GM19468 (cell line): ENCODE results near the gene ACOT8.
"Not testable (repeated sequence)": the region's sequence is repeated elsewhere in the genome, so short reads cannot be mapped to it uniquely, and the experiment has no call there.

ENCODE experiments used
- ATAC-seq: cut with Tn5 transposase; IDR thresholded peaks from one replicate; pipeline ENCODE4 v1.9.1; 2021; ENCODE audit warnings: mild to moderate bottlenecking, moderate library complexity, moderate number of reproducible peaks; ENCODE audit not compliant: unreplicated experiment; ENCODE audit errors: extremely low read depth

ACOT8 gene

DNA sequence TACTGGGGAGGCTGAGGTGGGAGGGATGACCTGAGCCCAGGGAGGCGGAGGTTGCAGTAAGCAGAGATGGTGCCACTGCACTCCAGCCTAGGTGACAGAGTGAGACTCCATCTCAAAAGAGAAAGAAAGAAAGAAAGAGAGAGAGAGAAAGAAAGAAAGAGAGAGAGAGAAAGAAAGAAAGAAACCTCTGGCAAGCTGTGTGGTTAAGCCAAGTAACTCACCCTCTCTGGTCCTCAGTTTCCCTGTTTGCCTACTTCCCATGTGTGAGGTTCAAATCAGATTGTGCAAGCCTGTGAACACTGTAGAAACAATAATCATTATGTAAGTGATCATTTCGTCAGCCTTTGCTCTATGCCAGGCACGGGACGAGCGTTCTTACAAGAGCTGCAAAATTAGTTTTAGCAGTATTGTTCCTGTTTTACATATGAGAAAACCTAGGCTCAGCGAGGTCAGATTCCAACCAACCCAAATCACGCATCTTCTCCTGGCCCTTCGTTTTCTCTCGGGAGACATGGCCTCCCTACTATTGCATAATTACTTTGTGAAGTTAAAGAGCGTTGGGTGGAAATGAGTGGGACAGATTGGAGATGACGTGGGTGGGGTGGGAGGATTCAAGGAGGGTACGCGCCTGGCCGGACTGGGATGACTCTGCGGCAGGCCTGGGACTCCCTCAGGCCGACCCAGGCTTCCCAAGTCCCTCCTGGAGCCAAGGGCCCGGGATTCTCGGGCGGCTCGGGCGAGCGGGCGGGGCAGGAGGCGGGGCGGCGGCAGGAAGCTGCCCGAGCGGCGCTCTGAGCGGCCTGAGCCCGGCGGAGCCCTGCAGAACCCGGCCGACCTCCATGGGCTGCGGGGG, 23.9 kb downstream of the ACOT8 start, which contains the start of gene SNX21:
SNX21 (plus strand) TSS at position 770 of the 853 bp plus-strand sequence. CDS start 121 bp downstream, outside the sequence.
- no peak for ATAC-seq

DNA sequence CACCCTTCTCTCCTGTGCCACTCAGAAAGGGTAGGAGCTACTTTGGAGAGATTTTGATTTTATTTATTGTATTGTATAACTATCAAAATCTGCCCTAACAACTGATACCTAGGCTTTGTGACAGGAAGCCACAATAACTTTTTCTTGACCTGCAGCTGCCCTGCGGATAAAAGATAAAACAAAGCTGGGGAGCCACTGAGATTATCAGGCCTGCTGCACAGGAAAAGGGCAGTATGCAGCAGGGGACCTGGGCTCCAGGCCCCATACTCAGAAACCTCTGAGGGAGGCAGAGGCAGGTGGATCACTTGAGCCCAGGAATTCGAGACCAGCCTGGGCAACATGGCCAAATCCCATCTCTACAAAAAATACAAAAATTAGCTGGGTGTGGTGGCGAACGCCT, 24.6 kb downstream of the ACOT8 start:
- ATAC-seq: no peak

DNA sequence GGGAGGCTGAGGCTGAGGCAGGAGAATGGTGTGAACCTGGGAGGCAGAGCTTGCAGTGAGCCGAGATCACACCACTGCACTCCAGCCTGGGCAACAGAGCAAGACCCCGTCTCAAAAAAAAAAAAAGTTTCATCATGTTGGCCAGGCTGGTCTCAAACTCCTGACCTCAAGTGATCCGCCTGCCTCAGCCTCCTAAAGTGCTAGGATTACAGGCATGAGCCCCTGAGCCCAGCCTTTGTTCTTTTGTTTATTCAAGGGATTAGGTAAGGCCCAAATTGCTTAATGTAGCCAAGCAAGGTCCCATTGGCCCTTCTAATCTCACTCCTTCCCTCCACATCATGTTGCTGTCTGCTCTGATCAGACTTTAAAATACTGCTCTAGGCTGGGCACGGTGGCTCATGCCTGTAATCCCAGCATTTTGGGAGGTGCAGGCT, 27.5 kb downstream of the ACOT8 start:
- not testable (repeated sequence) for ATAC-seq

DNA sequence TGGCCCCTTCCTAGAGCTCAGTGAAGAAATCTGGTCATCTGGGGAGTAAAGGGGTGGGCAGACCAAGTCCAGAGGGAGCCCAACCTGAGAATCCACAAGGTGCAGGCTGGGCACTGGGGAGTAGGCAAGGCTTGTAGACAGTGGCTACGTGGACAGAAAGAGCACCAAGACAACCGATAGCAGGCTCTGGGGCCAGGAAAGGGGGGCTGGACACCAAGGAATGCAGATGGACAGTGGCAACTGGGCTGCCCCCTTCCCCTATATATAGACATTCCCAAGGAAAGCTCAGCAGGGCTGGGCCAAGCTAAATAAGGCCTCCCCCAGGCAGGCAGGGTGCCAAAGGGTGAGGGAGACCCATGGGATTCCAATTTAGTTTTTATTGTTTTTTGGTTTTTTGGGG, 28.6 kb downstream of the ACOT8 start:
- ATAC-seq: no peak

DNA sequence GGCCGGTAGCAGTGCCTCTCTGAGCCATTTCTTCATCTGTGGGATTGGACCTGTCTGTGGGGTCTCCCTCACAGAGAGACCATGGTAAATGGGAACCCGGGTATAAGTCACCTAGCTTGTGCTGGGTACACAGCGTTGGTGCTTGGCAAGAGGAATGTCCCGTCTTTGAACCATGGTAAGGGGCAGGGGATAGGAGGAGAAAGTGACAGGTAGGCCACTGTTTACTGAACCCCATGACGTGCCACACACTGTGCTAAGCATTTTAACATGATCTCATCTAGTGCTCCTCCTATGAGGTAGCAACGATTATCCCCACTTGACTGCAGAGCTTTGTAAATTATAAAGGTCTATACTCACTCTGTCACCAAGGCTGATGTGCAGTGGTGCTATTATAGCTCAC, 29.5 kb downstream of the ACOT8 start:
- ATAC-seq: no peak

DNA sequence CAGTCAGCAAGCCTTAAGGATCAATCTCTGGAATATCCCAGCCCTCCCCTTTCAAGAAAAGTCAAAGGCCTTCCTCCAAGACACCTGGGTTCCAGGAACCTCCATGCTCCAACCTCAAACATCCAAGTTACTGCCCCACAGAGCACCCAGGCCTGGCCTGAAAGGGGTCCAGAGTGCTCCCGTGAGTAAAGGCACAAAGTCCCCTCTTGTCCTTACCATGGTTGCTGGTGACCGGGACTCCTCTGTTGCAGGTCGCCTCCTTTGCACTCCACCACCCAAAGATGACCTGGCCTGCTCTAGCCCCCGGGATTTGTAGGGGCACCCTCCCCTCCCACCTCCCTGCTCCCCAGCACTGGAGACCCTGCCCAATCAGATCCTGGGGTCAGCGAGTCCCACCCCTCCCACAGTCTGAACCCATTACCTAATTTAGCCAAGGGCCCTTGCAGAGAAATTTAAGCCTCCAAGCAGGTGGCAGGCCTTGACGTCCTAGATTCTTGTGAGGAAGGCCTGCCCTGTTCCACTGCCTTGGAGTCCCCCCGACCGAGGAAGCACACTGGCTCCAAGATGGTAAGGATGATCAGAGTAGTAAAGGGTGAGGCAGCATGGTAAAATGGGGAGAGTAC, 30.1 kb downstream of the ACOT8 start, which contains the start of gene TNNC2:
TNNC2 (minus strand) TSS at position 283 of the 623 bp plus-strand sequence; CDS start at position 219, 64 bp downstream.
- ATAC-seq: no peak

DNA sequence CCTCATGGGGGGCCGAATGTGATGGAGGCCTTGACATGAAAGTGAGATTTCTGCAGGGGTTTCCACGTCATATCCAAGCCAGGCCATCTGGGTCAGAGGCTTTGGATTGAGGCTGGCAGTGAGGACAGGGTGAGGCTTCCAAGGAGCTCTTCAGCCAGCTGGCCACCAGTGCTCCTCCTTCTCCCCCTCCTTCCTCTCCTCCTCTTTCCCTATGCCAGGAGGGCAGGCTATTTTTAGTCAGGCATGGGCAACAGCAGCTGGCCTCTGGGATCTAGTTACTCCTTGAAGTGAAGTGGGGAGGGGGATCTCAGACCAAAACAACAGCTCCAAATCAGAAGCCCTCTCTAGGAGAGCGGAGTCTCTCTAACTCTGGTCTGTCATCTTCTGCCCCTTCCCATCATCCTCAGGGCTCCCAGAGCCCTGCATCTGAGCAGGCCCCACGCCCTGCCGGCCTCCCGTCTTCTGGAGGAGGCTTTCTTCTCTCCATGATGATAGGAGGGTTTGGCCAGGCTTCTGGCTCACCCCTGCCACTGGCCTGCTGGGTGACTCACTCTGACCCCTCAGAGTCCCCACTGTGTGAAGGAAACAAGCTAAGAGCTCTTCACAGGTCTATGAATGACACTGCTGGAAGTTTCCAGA, 30.7 kb downstream of the ACOT8 start:
- no peak for ATAC-seq

DNA sequence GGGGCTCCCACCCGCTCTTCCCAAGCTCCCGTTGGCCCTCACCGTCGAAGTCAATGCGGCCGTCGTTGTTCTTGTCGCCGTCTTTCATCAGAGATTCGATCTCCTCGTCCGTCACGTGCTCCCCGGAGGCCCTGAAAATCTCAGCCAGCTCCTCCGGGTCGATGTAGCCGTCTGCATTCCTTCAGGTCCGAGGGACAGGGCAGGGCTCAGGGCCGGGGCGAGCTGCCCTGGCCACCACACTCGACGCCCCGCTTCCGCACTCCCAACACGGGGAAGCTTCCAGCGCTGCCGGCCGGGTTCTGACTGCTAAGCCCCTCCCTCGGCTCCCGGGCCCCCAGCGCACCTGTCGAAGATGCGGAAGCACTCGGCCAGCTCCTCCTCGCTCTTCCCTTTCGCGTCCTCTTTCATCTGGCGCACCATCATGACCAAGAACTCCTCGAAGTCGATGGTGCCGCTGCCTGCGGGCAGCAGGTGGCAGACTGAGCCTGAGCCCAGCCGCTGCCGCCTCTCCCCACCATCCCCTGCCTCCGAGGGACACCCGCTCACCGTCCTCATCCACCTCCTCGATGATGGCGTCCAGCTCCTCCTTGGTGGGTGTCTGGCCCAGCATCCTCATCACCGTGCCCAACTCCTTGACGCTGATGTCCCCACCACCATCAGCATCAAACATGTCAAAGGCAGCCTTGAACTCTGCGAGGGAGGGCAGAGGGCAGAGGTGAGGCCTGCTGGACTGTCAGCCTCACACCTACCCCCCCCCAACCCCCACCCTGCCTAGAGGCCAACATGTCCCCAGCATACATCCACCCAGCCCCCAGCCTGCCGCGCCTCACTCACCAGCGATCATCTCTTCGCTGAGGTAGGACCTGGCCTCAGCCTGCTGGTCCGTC, 33.0 kb downstream of the ACOT8 start:
- no peak for ATAC-seq

DNA sequence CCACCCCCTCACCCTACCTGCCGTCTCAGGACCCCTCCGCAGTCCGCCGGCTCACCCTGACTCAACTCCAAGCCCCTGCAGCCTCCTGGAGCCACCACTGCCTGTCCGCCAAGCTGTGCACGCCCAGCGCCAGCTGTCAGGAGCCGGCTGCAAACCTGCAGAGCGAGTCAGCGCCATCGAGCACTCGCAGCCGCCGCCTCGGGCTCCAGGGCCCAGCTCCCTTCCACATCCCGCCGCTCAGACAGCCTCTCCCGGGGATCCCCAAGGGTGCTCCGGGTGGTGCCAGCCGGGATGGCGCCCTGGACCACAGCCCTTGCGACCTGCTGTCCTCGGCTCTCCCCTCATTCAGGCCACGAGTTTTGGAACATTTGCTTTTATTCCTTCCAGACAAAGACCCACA, 34.3 kb downstream of the ACOT8 start:
- no peak for ATAC-seq

DNA sequence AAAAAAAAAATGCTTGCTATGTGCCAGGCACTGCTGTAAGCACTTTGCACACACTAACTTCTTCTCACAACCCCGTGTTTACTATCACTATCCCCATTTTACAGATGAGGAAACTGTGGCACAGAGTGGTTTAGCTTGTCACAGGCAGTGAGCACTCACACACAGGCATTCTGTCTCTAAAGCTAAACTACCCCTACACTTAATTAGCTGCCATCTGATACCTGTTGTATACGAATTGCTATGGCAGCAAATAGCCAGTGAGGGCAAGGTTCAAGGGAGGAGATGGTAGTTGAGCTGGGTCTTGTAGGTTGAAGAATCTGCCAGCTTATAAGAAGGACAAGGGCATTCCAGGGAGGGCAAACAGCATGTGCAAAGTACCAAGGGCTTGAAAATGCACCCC, 35.2 kb downstream of the ACOT8 start:
- no peak for ATAC-seq

DNA sequence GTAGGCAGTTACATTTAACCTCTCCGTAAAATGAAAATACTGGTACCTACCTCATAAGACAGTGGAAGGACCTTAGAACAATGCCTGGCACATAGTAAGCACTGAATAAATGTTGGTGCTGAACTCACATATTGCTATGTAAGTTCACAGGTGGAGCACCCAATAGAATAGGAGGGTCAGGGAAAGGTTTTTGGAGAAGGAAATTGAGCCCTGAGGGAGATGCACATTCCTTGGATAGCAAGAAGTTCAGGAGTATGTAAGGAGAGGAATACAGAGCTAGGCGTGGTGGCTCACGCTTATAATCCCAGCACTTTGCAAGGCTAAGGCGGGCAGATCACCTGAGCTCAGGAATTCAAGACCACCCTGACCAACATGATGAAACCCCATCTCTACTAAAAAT, 37.7 kb downstream of the ACOT8 start:
- no peak for ATAC-seq

DNA sequence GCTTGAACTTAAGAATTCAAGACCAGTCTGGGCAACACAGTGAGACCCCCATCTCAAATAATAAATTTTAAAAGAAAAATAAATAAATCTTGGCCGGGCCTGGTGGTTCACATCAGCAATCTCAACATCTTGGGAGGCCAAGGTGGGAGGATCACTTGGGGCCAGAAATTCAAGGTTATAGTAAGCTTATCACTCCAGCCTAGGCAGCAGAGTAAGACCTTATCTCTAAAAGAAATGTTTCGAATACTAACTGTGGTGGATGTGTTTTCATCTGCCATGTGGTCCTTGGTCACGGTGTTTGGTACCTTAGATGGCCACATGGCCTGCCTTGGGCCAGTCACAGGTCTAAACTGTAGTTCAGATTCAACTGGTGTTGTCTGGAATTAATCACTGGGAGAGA, 39.0 kb downstream of the ACOT8 start:
- no peak for ATAC-seq

DNA sequence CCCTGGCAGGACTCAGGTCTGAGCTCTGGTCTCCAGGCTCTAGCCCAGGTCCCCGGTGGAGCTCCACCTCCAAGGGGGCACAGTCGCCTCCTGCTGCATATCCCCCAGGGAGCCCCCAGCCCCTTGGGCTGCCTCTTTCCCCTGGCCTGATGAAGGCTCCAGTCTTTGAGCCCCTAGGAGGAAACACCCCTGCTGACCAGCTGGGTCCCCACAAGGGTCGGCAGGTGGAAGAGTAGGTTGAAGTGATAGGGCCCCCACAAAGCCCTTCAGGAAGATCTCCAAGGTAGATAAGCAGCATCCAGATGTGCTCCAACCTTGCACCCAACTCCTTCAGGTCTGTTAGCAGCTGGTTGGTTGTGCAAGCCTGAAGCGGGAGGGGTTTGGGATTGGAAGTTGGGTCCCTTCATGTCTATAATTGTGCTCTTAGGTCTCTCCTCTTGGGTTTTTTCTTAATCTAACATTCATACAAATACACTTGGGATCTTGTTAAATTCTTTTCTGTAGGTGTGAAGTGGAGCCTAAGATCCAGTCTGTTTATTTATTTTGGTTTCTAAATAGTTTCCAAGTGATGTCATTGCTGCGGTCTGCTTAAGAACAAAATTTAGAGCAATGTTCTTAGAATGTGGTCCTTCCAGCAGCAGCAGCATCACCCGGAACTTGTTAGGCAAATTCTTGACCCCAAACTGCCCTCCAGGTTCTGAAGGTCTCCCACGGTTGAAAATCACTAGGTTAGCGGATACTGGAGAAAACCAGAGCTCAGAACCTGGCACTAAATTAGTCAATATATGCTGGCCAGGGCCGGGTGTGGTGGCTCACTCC, 39.6 kb downstream of the ACOT8 start:
- no peak for ATAC-seq

DNA sequence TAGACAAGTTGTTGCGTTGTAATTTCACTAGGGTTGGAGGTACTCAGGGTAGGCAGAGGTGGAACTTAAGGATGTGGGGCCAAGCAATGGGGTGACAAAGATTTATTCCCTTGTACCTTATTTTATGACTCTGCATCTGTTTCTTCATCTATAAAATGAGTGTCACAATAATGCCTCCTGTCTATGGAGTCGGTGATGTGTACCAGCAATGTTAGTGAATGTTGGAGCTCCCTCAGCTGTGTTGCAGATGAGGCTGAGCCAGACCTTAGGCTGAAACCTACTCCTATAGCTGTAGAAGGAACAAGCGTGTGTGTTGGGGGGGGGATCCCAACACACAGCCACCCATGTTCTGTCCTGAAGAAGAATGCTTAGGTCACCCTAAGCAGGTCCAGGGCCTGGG, 40.2 kb downstream of the ACOT8 start:
- no peak for ATAC-seq

DNA sequence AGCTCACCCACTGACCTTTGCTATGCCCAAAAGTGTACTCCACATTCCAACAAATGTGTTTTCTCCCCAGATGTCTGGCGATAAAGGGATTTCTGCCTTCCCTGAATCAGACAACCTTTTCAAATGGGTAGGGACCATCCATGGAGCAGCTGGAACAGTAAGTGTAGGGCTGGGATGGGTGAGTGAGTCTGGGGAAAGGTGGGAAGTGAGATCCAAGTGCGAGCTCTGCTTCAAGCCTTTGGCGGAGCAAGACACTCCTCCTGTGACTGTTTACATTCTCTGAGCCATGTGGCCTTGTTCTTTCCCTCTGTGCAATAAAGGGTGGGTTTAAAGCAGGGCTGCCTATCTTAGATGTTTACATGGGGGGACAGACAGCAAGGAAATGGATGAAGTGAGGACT, 42.9 kb downstream of the ACOT8 start:
- ATAC-seq: no peak

DNA sequence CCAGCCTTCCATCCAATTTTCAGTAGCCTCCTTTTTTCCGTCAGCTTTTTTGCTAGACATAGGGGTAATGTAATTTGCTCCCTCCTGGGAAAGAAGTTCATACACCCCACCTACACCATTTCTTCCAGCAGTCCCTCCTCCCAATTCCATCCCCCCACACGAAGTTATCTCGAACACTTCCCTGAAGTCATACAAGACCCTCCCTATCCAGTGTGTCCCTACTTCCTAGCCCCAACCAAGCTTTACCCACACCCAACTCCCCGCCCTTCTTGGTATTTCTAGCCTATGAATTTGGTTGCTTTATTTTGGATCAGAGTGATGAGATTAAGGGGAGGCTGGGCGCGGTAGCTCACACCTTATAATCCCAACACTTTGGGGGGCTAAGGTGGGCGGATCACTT, 43.7 kb downstream of the ACOT8 start:
- ATAC-seq: no peak

DNA sequence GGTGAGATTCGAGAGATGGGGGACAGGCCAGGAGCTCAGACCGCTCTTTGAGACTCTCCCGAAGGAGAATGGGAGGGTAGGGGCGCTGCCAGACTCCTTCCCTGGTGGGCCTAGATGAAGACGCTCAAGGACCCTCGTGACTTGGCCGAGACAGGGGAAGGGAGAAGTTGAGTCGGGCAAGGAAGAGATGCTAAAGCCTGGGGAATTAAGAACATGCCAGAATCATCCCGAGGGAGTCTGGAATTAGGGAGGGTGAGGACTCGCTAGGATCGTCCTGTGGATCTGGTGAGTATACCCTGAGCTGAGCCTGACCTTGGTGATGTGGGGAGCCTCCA, 44.2 kb downstream of the ACOT8 start:
- no peak for ATAC-seq

DNA sequence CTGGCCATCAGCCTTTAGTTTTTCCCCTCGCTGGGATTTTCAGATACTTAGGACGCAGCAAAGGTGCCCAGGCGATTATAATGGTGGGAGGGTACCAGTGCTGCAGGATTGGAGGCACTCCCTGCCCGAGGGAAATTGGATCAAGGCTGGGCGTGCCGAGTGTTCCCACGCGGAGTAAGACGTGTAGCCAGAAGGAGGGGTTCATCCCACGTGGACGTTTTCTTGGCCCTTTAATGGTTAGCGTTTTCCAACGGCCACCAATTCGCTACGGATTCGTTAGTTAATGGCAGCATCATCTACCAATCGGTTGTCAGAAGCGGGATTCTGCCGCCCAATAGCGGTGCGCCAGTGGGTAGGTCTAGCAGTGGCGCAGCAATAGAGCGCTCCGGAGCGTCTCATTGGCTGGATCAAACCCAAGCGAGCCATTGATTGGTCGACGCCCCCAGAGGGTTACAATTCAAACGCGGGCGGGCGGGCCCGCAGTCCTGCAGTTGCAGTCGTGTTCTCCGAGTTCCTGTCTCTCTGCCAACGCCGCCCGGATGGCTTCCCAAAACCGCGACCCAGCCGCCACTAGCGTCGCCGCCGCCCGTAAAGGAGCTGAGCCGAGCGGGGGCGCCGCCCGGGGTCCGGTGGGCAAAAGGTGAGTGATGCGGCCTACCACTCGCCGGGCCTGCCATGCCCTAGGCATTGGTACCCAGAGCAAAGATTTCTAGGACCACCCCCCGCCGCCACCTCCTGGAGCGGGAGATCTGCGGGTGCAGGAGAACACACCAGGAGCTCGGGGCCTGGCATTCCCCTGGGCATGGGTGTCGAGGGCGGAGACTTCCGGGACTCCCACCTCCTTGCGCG, 44.8 kb downstream of the ACOT8 start, which contains the start of gene UBE2C:
UBE2C (plus strand) TSS at position 488 of the 849 bp plus-strand sequence; CDS start at position 540, 52 bp downstream.
- ATAC-seq: peak; percentile 90
